T-helper 2 cell treated with Interferon-gamma antibody and Interleukin-4, amounts not matched to agents 5 μg/mL and 100 μg/mL, for 36 hours (primary cell): Measurements from ENCODE around the gene TDRD7.

Experiments
- DNase-seq: peaks from one replicate; pipeline ENCODE4 v3.0.0; 2021; ENCODE audit warnings: low spot score
- H3K27ac Mint-ChIP-seq: one replicate; pipeline ENCODE4 v1.8.0; 2021; ENCODE audit warnings: mild to moderate bottlenecking, mixed read lengths
- H3K27me3 Mint-ChIP-seq: one replicate; pipeline ENCODE4 v1.8.0; 2021; ENCODE audit warnings: low read depth, mixed read lengths
- H3K36me3 Mint-ChIP-seq: one replicate; pipeline ENCODE4 v1.8.0; 2021; ENCODE audit warnings: low read depth, mixed read lengths
- H3K4me1 Mint-ChIP-seq: one replicate; pipeline ENCODE4 v1.8.0; 2021; ENCODE audit warnings: low read depth, mixed read lengths
- H3K4me3 Mint-ChIP-seq: one replicate; pipeline ENCODE4 v1.8.0; 2022; ENCODE audit warnings: mild to moderate bottlenecking, moderate library complexity, mixed read lengths
- H3K9me3 Mint-ChIP-seq: one replicate; pipeline ENCODE4 v1.8.0; 2021; ENCODE audit warnings: mixed read lengths

The TDRD7 gene

DNA sequence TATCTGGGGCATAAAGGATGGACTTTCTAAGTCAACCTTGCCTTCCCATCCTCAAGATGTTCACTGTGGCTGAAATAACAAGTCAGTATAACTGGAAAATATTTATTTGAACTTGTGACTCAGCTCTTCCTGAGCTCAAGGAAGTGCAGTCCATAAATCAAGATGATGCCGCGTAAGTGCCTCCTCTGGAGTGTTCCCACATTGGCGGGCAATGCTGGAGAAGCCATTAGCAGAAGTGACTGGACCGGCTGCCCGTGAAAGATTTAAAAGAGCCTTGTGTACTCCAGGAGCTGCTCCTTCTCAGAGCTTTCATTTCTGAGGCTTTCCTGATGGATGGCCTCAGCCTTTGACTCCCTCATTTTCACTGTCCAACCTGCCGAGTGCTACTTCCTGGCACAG is 107.0 kb downstream of the TDRD7 start:
- peaks cover 42% of the 10 kb centered on the region for H3K27me3 Mint-ChIP-seq
- no peak for DNase-seq
- no peaks in the 10 kb centered on the region for H3K36me3 Mint-ChIP-seq
- no peaks in the 10 kb centered on the region for H3K9me3 Mint-ChIP-seq
- H3K4me1 Mint-ChIP-seq, result no peaks in the 10 kb centered on the region
- no peak overlapping the region for H3K4me3 Mint-ChIP-seq
- no peak overlapping the region for H3K27ac Mint-ChIP-seq

DNA sequence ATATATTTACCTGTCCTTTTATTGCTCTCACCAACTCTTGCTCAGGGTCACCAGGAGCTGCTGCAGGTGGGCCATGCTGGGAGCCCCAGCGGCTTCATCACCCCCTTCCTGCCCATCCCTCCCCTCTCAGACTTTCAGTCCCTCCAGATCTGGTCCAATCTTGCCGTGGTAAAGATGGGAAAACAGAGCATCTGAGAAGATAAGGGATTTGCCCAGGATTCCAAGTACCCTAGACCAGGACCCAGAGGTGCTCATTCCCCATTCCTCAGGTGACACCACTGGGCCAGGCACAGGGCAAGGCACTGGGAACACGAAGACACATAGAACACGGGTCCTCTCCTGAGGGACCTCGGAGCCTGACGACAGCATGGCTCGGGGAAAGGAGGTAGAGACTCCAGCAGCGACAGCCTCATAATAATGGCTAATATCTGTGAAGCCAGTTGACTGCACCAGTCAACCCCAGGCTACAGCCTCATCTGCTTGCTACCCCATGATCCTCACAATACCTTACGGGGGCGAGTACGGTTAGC is 107.6 kb downstream of the TDRD7 start:
- no peaks in the 10 kb centered on the region for H3K36me3 Mint-ChIP-seq
- no peak for DNase-seq
- H3K4me3 Mint-ChIP-seq, result no peak overlapping the region
- H3K9me3 Mint-ChIP-seq, result no peaks in the 10 kb centered on the region
- no peak overlapping the region for H3K27ac Mint-ChIP-seq
- peaks cover 42% of the 10 kb centered on the region for H3K27me3 Mint-ChIP-seq
- H3K4me1 Mint-ChIP-seq, result no peaks in the 10 kb centered on the region

DNA sequence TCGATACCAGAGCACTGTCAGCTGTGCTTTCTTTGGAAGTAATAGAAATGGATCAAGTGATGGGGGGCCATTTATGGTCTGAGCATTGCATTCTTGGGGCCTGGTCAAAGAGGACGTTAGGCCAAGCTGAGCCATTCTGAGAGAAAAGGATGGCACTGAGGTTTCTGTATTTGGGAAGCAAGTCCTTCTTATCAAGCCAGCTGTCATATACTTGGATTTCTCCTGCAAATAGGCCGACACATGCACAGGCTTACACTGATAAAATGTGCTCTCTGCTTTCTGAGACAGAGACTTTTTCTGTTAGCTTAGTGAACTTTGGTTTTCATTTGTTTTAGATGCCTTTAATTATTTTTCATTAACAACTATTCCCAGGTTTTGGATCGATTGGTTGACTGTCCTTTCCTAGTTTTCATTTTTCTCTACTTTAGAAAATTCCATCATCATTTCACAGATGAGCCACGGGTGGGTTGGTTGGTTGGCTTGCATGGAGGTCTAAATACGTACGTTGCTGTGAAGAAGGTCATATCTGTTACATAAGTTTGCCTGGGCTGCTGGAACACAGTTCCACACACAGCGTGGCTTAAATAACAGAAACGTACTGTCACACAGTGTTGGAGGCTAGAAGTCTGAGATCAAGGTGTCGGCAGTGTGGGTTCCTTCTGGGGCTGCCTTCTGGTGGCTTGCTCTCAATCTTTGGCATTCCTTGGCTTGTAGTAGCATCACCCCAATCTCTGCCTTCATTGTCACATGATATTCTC is 109.9 kb downstream of the TDRD7 start:
- H3K36me3 Mint-ChIP-seq, result no peaks in the 10 kb centered on the region
- H3K4me1 Mint-ChIP-seq, result no peaks in the 10 kb centered on the region
- no peak for DNase-seq
- H3K27ac Mint-ChIP-seq, result no peak overlapping the region
- no peaks in the 10 kb centered on the region for H3K9me3 Mint-ChIP-seq
- H3K27me3 Mint-ChIP-seq, result peaks cover 35% of the 10 kb centered on the region
- H3K4me3 Mint-ChIP-seq, result no peak overlapping the region

DNA sequence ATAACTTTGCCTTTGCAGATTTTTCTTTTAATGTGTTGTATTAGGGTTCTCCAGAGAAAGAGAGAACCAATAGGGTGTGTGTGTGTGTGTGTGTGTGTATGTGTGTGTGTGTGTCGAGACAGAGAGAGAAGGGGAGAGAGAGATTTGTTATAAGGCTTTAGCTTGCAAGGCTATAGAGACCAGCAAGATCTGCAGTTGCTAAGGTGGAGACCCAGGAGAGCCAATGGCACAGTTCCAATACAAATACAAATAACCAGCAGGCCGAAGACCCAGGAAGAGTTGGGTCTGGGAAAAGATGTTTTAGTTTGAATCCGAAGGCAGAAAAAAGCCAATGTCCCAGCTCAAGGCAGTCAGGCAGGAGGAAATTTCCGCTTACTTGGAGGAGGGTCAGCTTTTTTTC is 112.5 kb downstream of the TDRD7 start:
- no peak for DNase-seq
- peaks cover under 1% of the 10 kb centered on the region for H3K4me1 Mint-ChIP-seq
- no peak overlapping the region for H3K4me3 Mint-ChIP-seq
- no peaks in the 10 kb centered on the region for H3K36me3 Mint-ChIP-seq
- H3K27me3 Mint-ChIP-seq, result peaks cover 12% of the 10 kb centered on the region
- H3K27ac Mint-ChIP-seq, result no peak overlapping the region
- no peaks in the 10 kb centered on the region for H3K9me3 Mint-ChIP-seq

DNA sequence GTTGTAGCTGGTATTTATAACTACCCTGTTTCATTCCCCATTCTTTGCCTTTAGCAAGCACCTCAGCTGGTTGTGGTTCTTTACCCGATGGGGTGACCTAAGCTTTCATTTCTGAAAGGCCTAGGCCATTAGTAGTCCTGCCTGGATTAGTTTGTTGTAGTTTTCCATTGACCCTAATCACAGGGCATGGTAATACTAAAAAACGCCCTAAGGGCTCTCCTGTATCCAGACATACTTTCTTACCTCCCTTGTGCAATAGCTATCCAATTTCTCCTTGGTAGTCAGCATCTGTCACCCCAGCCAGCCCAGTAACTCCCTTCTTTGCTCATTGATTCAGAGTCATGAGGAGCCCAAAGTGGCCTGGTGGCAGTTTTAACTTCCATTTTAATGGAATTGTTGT is 113.6 kb downstream of the TDRD7 start:
- H3K9me3 Mint-ChIP-seq, result no peaks in the 10 kb centered on the region
- H3K36me3 Mint-ChIP-seq, result no peaks in the 10 kb centered on the region
- peaks cover 4% of the 10 kb centered on the region for H3K27me3 Mint-ChIP-seq
- no peak for DNase-seq
- no peak overlapping the region for H3K27ac Mint-ChIP-seq
- no peak overlapping the region for H3K4me3 Mint-ChIP-seq
- H3K4me1 Mint-ChIP-seq, result peaks cover 5% of the 10 kb centered on the region

DNA sequence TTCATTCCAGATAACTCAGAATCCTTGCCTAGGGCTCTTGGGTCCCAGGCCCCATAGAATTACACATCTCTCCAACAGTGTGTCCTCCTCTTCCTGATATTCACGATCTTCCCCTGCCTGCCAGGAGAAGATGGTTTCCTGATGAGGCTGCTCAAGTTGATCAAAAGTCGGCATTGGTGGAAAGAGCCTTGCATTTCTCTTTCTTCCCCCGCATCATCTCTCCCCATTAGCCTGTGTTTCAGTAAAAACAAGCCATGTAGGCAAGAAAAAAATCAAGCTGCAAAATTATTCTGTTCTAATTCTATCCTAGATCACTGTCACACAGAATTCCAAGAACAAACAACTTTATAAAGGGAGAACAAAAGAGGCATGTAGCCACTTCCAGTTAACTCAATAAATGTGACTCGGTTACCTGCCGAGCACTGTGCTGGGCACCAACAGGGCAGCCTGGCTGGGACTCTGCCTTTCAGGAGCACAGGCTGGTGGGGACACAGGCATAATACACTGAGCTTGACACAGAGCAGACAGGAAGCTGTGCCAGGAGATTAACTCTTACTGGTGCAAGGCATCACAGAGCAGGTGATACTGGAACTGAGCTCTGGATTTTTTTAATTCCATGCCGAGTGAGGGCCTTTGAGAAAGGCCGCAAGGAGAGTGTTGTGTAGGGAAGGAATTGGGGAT is 115.1 kb downstream of the TDRD7 start:
- no peak for DNase-seq
- H3K4me1 Mint-ChIP-seq, result peaks cover 5% of the 10 kb centered on the region
- no peaks in the 10 kb centered on the region for H3K36me3 Mint-ChIP-seq
- H3K27me3 Mint-ChIP-seq, result no peaks in the 10 kb centered on the region
- no peak overlapping the region for H3K27ac Mint-ChIP-seq
- H3K9me3 Mint-ChIP-seq, result no peaks in the 10 kb centered on the region
- no peak overlapping the region for H3K4me3 Mint-ChIP-seq

DNA sequence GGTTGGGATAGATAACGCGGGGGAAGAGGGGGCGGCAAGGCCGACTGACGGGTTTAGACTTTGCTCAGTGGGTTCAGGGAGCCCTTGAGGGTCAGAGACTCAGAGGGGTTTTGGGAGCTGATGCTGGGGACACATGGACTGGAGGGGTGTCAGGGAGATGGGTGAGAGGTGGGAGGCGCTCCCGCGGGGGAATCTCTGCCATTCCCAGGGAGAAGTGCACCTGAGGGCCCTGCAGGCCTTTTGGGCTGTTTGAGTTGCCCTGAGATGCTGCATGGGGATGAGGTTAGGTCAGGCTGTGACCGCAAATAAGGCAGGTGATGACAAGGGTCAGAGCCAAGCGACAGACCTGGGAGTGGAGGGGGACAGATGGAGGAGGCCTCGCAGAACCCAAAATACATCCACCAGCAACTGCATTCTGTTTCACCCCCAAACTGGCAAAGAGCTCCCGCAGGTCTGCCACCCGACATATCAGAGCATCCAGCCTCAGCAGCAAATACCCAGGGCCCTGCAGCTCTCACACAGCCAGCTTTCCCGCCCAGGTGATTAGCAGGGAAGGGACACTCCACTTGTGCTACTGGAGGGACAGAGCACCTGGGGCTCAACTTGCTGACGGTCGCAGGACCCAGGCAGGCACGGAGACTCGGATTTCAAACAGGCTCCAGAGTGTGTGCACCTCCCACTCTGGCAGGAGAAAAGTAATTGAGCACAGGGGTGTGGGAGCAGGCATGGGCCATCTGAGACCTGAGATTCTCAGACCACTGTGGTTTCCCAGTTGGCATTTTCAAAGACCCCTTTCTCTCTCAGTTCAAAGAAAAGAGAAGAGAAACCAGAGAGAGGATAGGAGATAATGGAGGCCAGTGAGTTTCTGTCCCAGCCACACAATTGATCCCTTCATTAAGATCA is 116.0 kb downstream of the TDRD7 start:
- no peaks in the 10 kb centered on the region for H3K9me3 Mint-ChIP-seq

DNA sequence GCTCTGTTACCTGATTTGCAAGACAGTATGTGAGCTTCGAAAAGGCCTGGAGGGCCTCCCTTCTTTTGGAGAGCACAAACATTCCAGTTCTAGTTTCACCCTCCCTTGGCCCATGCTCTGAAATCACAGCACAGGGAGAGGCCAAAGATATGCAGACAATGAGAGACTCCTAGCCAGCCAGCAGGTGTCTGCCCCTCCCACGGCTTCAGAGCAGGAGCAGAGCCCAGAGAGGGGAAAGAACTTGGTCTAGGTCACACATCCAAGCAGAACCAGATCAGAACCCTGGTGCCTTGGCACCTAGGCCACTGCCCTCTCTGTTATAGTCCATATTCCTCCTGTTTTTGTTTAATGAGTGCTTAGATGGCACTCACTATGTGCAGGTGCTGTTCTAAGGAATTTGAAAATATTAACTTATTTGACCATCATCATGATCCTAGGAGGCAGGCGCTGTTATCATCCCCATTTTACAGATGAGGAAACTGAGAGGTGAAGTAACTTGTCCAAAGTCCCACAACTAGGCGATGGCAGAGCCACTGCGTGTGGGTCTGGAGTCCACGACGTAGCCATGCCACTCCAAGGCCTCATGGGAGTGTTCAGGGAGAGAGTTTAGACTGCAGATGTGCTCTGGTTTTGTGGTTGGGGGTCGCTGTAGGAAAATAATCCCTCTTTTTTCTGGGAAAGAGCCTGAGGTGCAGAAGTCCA is 116.8 kb downstream of the TDRD7 start:
- Mint-ChIP-seq H3K36me3 (no peaks in the 10 kb centered on the region), H3K27ac (no peak overlapping the region), H3K4me1 (peaks cover 5% of the 10 kb centered on the region), H3K4me3 (no peak overlapping the region), H3K9me3 (no peaks in the 10 kb centered on the region), H3K27me3 (no peaks in the 10 kb centered on the region)
- no peak for DNase-seq

More for the DNA sequence above, 116.0 kb downstream of the TDRD7 start:
- Mint-ChIP-seq H3K27me3 (no peaks in the 10 kb centered on the region), H3K4me1 (peaks cover 5% of the 10 kb centered on the region), H3K36me3 (no peaks in the 10 kb centered on the region), H3K4me3 (no peak overlapping the region), H3K27ac (no peak overlapping the region)
- no peak for DNase-seq

DNA sequence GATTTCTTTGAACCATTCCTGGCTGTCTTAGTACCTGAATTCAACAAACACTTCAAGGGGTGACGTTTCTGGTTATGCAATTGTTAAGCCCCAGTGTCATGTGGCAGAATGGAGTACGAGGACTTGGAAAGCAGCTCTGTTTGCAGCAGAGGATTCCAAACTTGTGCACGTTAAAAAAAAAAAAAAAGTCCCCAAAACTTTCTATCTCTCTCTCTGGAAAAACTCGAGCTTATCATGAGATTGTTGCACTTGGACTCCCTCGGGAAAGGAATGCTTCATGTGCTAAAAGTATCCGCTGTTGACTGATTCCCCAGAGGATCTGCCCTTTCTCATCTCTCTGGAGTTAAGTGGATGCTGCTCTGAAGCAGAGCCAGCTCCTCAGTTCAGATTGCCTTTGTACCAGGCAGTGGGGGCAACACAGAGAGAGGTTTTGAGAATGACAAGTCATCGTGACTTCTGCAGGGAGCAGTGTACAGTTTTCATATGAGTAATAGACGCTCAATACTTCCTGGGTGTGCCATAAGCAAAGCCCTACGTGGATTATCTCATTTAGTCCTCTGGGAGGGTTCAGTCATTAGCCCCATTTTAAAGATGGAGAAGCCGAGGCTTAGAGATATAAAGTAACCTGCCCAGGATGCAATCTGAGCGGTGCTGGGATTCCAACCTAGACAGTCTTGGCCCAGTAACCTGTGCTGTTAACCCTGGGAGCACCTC is 117.6 kb downstream of the TDRD7 start:
- Mint-ChIP-seq H3K9me3 (no peaks in the 10 kb centered on the region), H3K36me3 (no peaks in the 10 kb centered on the region), H3K4me1 (peaks cover 5% of the 10 kb centered on the region), H3K27me3 (no peaks in the 10 kb centered on the region), H3K4me3 (no peak overlapping the region), H3K27ac (peak overlapping the region; percentile 19)
- peak; percentile 12 for DNase-seq

DNA sequence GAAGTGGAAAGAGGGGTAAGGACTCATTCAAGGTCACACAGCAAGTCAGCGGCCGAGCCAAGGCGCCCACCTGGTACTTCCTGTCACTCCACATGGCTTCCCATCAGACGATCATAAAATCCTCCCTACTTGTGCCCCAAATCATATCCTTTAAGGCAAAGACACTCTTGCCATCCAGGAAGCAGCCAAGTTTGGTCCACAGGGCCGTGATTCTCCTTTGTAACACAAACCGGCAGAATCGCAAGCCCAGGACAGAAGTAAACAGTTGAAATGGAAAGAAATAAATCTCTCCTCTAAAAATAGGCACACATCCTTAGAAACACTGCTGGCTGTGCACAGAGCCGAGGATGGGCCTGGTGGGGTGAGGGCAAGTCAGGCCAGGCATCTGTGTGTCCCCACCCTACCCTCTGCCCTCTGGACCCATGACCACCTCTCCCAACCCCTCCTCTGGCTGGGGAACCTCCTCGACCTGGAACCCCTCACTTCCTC is 120.0 kb downstream of the TDRD7 start:
- no peaks in the 10 kb centered on the region for H3K9me3 Mint-ChIP-seq
- H3K27me3 Mint-ChIP-seq, result peaks cover 4% of the 10 kb centered on the region
- no peak overlapping the region for H3K27ac Mint-ChIP-seq
- H3K4me3 Mint-ChIP-seq, result no peak overlapping the region
- no peak for DNase-seq
- no peaks in the 10 kb centered on the region for H3K36me3 Mint-ChIP-seq
- peaks cover 5% of the 10 kb centered on the region for H3K4me1 Mint-ChIP-seq

DNA sequence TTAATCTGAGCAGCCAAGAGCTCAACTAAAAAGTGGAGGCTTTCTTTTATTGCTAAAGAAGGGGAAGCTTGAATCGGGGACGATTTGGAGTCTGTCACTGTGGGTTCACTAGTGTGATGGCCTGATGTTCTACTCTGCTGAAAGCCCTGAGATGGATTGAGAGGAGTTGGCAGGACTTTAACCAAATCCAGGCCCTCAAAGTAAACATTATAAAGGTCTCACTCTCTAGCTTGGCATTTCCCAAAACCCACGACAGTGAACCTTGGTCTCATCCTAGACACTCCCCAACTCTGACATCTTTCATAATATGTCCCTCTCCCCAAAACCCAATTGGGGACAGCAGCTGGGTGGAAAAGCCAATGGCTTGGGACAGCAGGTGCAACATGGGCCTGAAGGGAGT is 122.3 kb downstream of the TDRD7 start:
- Mint-ChIP-seq H3K9me3 (no peaks in the 10 kb centered on the region), H3K27ac (no peak overlapping the region), H3K27me3 (peaks cover 8% of the 10 kb centered on the region), H3K4me3 (no peak overlapping the region), H3K36me3 (no peaks in the 10 kb centered on the region), H3K4me1 (peaks cover 5% of the 10 kb centered on the region)
- no peak for DNase-seq

DNA sequence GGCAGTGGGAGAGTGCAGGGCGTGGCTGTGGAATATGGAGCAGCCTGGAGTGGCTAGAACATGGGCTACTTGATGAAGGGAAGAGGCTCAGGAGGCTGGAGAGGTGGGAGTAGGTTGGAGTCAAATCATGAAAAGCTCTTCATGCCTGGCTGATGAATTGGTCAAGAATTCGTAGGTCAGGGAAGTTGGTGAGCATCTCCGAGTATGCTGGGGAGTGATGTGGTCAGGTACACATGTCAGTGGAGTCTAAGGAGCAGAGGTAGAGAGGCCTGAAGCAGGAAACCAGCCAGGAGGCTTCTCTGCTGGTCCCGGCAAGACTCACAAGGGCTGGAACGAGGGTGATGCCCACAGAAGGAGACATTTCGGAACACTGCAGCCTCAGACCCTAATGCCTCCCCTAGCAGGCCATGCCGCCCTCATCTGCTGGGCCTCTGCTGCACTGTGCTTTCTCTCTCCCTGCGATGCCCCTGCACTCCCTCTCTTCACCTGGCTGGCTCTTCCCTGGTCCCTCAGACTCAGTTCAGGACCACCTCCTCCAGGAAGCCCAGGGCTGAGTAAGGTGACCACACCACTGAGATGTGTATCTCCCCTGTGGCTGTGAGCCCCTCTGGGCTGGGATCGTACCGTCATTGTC is 123.2 kb downstream of the TDRD7 start:
- no peak overlapping the region for H3K4me3 Mint-ChIP-seq
- no peaks in the 10 kb centered on the region for H3K9me3 Mint-ChIP-seq
- H3K27ac Mint-ChIP-seq, result no peak overlapping the region
- H3K4me1 Mint-ChIP-seq, result no peaks in the 10 kb centered on the region
- no peak for DNase-seq
- peaks cover 8% of the 10 kb centered on the region for H3K27me3 Mint-ChIP-seq
- no peaks in the 10 kb centered on the region for H3K36me3 Mint-ChIP-seq
